HEK293 (cell line): ENCODE measurements around the gene LRP8.

Source experiments
- CTCF ChIA-PET: fragments of 350-600 bp; formaldehyde crosslinking; extraction: SDS; loops from one replicate; lab custom pipeline; 2021; ENCODE audit warnings: antibody characterized with exemption; lab: Yijun Ruan, JAX
- POLR2A ChIA-PET: fragments of 300-600 bp; formaldehyde crosslinking; extraction: SDS; loops from one replicate; lab custom pipeline; 2020; ENCODE audit warnings: antibody characterized with exemption, inconsistent platforms; lab: Yijun Ruan, JAX
- H3K27ac ChIP-seq: fragments of 200-500 bp; sonication (Bioruptor generic); 2 replicates; pipeline ENCODE4 v1.5.1; 2014; ENCODE audit warnings: low read depth, low read length, control low read depth, inconsistent platforms; ENCODE audit errors: extremely low read depth
- H3K36me3 ChIP-seq, 2 experiments: fragments of 200-500 bp in 1 of 2; sonication (Bioruptor generic) in 1 of 2; 1 replicate in 1 of 2; 2 replicates in 1 of 2; pipeline ENCODE4 v1.5.1; 2014 to 2017; ENCODE audit warnings: inconsistent platforms in 2 of 2, low read length in 2 of 2; ENCODE audit not compliant: control insufficient read depth in 2 of 2, insufficient read depth in 1 of 2
- H3K4me1 ChIP-seq: fragments of 200-500 bp; sonication (Bioruptor generic); 2 replicates; pipeline ENCODE4 v1.5.1; 2014; ENCODE audit warnings: mild to moderate bottlenecking, low read length, inconsistent platforms; ENCODE audit not compliant: control insufficient read depth, insufficient read depth
- H3K4me3 ChIP-seq: 2 replicates; pipeline ENCODE4 v1.5.1; 2011; ENCODE audit warnings: low read depth, mild to moderate bottlenecking, control low read depth, low read length, moderate library complexity
- H3K9me3 ChIP-seq: fragments of 200-500 bp; sonication (Bioruptor generic); 2 replicates; pipeline ENCODE4 v1.5.1; 2014; ENCODE audit warnings: low read depth, low read length, inconsistent platforms; ENCODE audit not compliant: control insufficient read depth, insufficient read depth
- KLF16 ChIP-seq: fragments of 450-650 bp; formaldehyde crosslinking; IDR thresholded peaks from 2 replicates; pipeline ENCODE4 v1.5.1; 2017; ENCODE audit warnings: missing biosample characterization, missing genetic modification characterization
- KLF7 ChIP-seq: fragments of 450-650 bp; formaldehyde crosslinking; IDR thresholded peaks from 2 replicates; pipeline ENCODE4 v1.5.1; 2016; ENCODE audit warnings: missing biosample characterization, missing genetic modification characterization, borderline replicate concordance
- SCRT1 ChIP-seq: fragments of 450-650 bp; formaldehyde crosslinking; IDR thresholded peaks from 2 replicates; pipeline ENCODE4 v1.5.1; 2016; ENCODE audit warnings: missing biosample characterization, missing genetic modification characterization, borderline replicate concordance
- SP2 ChIP-seq: fragments of 450-650 bp; formaldehyde crosslinking; IDR thresholded peaks from 2 replicates; pipeline ENCODE4 v1.5.1; 2016; ENCODE audit warnings: missing biosample characterization, missing genetic modification characterization
- WT1 ChIP-seq: fragments of 450-650 bp; formaldehyde crosslinking; IDR thresholded peaks from 2 replicates; pipeline ENCODE4 v1.5.1; 2016; ENCODE audit warnings: missing biosample characterization, missing genetic modification characterization
- ZBTB8A ChIP-seq: fragments of 450-650 bp; formaldehyde crosslinking; IDR thresholded peaks from 2 replicates; pipeline ENCODE4 v1.5.1; 2016; ENCODE audit warnings: missing biosample characterization, missing genetic modification characterization
- ZFP69B ChIP-seq: fragments of 450-650 bp; formaldehyde crosslinking; IDR thresholded peaks from 2 replicates; pipeline ENCODE4 v1.5.1; 2016; ENCODE audit warnings: missing biosample characterization, missing genetic modification characterization
- ZNF157 ChIP-seq: fragments of 450-650 bp; formaldehyde crosslinking; IDR thresholded peaks from 2 replicates; pipeline ENCODE4 v1.5.1; 2016; ENCODE audit warnings: missing biosample characterization, missing genetic modification characterization
- ZNF169 ChIP-seq: fragments of 450-650 bp; formaldehyde crosslinking; IDR thresholded peaks from 2 replicates; pipeline ENCODE4 v1.5.1; 2016; ENCODE audit warnings: missing biosample characterization, missing genetic modification characterization
- ZNF174 ChIP-seq: fragments of 450-650 bp; formaldehyde crosslinking; IDR thresholded peaks from 2 replicates; pipeline ENCODE4 v1.5.0; 2017; ENCODE audit warnings: missing biosample characterization, mild to moderate bottlenecking, missing genetic modification characterization
- ZNF19 ChIP-seq: fragments of 450-650 bp; formaldehyde crosslinking; IDR thresholded peaks from 2 replicates; pipeline ENCODE4; 2016; ENCODE audit warnings: missing biosample characterization, missing genetic modification characterization, low read depth
- ZNF366 ChIP-seq: fragments of 450-650 bp; formaldehyde crosslinking; conservative IDR thresholded peaks from 2 replicates; pipeline ENCODE4 v1.5.1; 2016; ENCODE audit warnings: missing biosample characterization, missing genetic modification characterization
- ZNF529 ChIP-seq: fragments of 450-650 bp; formaldehyde crosslinking; IDR thresholded peaks from 2 replicates; pipeline ENCODE4 v1.5.1; 2017; ENCODE audit warnings: missing genetic modification characterization, missing biosample characterization; ENCODE audit not compliant: insufficient replicate concordance
- ZNF626 ChIP-seq: fragments of 450-650 bp; sonication (Bioruptor Pico); formaldehyde crosslinking; IDR thresholded peaks from 2 replicates; pipeline ENCODE4 v1.5.1; 2018; ENCODE audit warnings: missing biosample characterization, missing genetic modification characterization, inconsistent platforms
- ZNF629 ChIP-seq: fragments of 450-650 bp; formaldehyde crosslinking; IDR thresholded peaks from 2 replicates; pipeline ENCODE4 v1.5.1; 2017; ENCODE audit warnings: missing biosample characterization, missing genetic modification characterization
- ZNF658 ChIP-seq: fragments of 450-650 bp; formaldehyde crosslinking; IDR thresholded peaks from 2 replicates; pipeline ENCODE4; 2016; ENCODE audit warnings: missing biosample characterization, missing genetic modification characterization
- TF ChIP-seq, protein P1 (sequence below): fragments of 450-650 bp; formaldehyde crosslinking; IDR thresholded peaks from 2 replicates; pipeline ENCODE4 v1.5.1; 2016; ENCODE audit warnings: missing biosample characterization, missing genetic modification characterization
- TF ChIP-seq, protein P2 (sequence below): fragments of 450-650 bp; formaldehyde crosslinking; IDR thresholded peaks from 2 replicates; pipeline ENCODE4 v1.5.1; 2017; ENCODE audit warnings: missing biosample characterization, missing genetic modification characterization

The LRP8 gene

DNA sequence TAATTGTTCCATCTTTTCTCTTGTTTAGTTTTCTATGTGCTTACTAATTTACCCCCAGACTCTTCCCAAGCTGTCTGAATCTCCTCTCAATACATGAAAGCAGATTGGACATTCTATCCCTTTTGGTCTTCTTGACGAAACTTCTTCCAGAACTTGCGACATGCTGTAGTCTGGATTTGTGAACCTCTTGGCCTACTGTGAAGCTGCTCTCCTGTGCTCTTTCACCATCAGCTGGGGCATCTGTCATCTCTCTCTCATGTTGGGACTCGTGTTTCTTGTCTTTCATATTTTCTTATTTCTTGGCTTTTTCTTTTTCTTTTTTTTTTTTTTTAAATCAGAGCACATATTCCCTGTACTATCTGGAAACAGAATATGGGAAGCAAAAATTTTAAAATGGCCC lies 124.4 kb downstream of the LRP8 start:
- no peak overlapping the region for H3K27ac ChIP-seq
- no peaks in the 10 kb centered on the region for H3K4me1 ChIP-seq
- TF ChIP-seq SP2 (tag by site-specific recombination) (no peak), ZFP69B (tag by site-specific recombination) (no peak), ZNF174 (tag by site-specific recombination) (no peak), KLF16 (tag by site-specific recombination) (no peak), ZNF626 (tag by site-specific recombination) (no peak), ZNF19 (no peak), KLF7 (tag by site-specific recombination) (no peak)
- no peaks in the 10 kb centered on the region for H3K9me3 ChIP-seq
- peaks cover 14 to 83% of the 10 kb centered on the region in 2 experiments for H3K36me3 ChIP-seq
- ChIA-PET CTCF (no interaction called here), POLR2A (no interaction called here)
- H3K4me3 ChIP-seq = no peak overlapping the region

DNA sequence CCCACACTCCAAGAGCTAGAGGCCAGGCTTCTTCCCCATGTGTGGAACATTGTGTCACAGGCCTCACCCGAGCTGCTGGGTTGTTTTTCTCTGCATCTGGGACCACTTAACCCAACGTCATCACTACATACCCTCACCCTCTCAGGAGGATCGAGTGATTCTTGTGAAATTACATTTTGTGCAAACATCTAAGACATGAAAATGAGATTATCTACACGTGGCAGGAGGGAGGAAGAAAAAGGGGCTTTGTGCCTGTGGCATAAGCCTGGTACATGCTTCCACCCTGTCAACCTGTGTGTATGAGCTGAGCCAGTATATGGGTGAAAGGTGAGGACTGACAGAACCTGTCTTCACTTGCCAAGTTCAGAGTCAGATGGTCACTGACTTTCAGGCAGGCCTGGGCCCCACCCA lies 129.6 kb downstream of the LRP8 start:
- ChIA-PET POLR2A (no interaction called here), CTCF (interaction anchor here (1.7 kb wide), 1 partner anchor 13 kb away, joined by 4 read pairs; no protein-coding TSS in a partner anchor)
- no peaks in the 10 kb centered on the region for H3K9me3 ChIP-seq
- peaks cover 4% of the 10 kb centered on the region; the same call in 1 of the 2 replicates for H3K4me1 ChIP-seq
- H3K36me3 ChIP-seq = peaks cover 0 to 35% of the 10 kb centered on the region in 2 experiments; a peak in 1 of 3 replicates
- no peak overlapping the region for H3K4me3 ChIP-seq
- H3K27ac ChIP-seq = no peak overlapping the region
- TF ChIP-seq SCRT1 (tag by site-specific recombination) (no peak), ZNF529 (tag by site-specific recombination) (no peak), ZNF169 (no peak), ZBTB8A (tag by site-specific recombination) (no peak), ZNF658 (tag by site-specific recombination) (no peak), ZNF629 (tag by site-specific recombination) (no peak), ZNF157 (no peak), ZNF366 (tag by site-specific recombination) (no peak), WT1 (tag by site-specific recombination) (no peak)
- TF ChIP-seq, protein P1, sequence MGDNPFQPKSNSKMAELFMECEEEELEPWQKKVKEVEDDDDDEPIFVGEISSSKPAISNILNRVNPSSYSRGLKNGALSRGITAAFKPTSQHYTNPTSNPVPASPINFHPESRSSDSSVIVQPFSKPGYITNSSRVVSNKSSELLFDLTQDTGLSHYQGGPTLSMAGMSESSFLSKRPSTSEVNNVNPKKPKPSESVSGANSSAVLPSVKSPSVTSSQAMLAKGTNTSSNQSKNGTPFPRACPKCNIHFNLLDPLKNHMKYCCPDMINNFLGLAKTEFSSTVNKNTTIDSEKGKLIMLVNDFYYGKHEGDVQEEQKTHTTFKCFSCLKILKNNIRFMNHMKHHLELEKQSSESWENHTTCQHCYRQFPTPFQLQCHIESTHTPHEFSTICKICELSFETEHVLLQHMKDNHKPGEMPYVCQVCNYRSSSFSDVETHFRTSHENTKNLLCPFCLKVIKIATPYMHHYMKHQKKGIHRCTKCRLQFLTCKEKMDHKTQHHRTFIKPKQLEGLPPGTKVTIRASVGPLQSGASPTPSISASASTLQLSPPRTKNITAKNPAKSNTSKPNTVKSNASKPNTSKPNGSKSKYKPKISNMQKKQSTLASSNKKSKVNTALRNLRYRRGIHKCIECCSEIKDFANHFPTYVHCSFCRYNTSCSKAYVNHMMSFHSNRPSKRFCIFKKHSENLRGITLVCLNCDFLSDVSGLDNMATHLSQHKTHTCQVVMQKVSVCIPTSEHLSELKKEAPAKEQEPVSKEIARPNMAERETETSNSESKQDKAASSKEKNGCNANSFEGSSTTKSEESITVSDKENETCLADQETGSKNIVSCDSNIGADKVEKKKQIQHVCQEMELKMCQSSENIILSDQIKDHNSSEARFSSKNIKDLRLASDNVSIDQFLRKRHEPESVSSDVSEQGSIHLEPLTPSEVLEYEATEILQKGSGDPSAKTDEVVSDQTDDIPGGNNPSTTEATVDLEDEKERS (tag by site-specific recombination) = no peak
- TF ChIP-seq, protein P2, sequence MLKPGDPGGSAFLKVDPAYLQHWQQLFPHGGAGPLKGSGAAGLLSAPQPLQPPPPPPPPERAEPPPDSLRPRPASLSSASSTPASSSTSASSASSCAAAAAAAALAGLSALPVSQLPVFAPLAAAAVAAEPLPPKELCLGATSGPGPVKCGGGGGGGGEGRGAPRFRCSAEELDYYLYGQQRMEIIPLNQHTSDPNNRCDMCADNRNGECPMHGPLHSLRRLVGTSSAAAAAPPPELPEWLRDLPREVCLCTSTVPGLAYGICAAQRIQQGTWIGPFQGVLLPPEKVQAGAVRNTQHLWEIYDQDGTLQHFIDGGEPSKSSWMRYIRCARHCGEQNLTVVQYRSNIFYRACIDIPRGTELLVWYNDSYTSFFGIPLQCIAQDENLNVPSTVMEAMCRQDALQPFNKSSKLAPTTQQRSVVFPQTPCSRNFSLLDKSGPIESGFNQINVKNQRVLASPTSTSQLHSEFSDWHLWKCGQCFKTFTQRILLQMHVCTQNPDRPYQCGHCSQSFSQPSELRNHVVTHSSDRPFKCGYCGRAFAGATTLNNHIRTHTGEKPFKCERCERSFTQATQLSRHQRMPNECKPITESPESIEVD = no peak
